GM19240 (cell line): Measurements from ENCODE around the gene PCDH9.

ENCODE experiments used
- DNase-seq: peaks from one replicate; pipeline ENCODE4 v3.0.0; 2011; ENCODE audit warnings: low spot score; ENCODE audit not compliant: insufficient read length

PCDH9 gene

GRCh38 chr13:66974174-66974573 is 256.0 kb downstream of the PCDH9 start:
- DNase-seq: no peak

GRCh38 chr13:66972659-66973058 is 257.5 kb downstream of the PCDH9 start:
- no peak for DNase-seq

GRCh38 chr13:66971004-66971403 is 259.1 kb downstream of the PCDH9 start:
- no peak for DNase-seq

GRCh38 chr13:66969291-66969690 is 260.8 kb downstream of the PCDH9 start:
- no peak for DNase-seq

- no peak for DNase-seq
Observed at GRCh38 chr13:66967811-66968597, 262.1 kb downstream of the PCDH9 start.

GRCh38 chr13:66965181-66965580 is 265.0 kb downstream of the PCDH9 start:
- no peak for DNase-seq

GRCh38 chr13:66962953-66963352 is 267.2 kb downstream of the PCDH9 start:
- DNase-seq: no peak

- no peak for DNase-seq
Observed at GRCh38 chr13:66958611-66959010, 271.5 kb downstream of the PCDH9 start.

- DNase-seq: no peak
Observed at GRCh38 chr13:66952507-66952906, 277.6 kb downstream of the PCDH9 start.

- no peak for DNase-seq
Observed at GRCh38 chr13:66951426-66951825, 278.7 kb downstream of the PCDH9 start.

- no peak for DNase-seq
Observed at GRCh38 chr13:66950666-66951065, 279.5 kb downstream of the PCDH9 start.

GRCh38 chr13:66948910-66949309 is 281.2 kb downstream of the PCDH9 start:
- DNase-seq: no peak

- no peak for DNase-seq
Observed at GRCh38 chr13:66943530-66943929, 286.6 kb downstream of the PCDH9 start.

GRCh38 chr13:66940113-66940512 is 290.0 kb downstream of the PCDH9 start:
- DNase-seq: no peak

GRCh38 chr13:66937423-66937822 is 292.7 kb downstream of the PCDH9 start:
- DNase-seq: no peak

GRCh38 chr13:66933994-66934393 is 296.1 kb downstream of the PCDH9 start:
- DNase-seq: no peak

GRCh38 chr13:66933527-66933926 is 296.6 kb downstream of the PCDH9 start:
- DNase-seq: no peak

- DNase-seq: no peak
Observed at GRCh38 chr13:66927562-66927961, 302.6 kb downstream of the PCDH9 start.

GRCh38 chr13:66926851-66927524 is 303.1 kb downstream of the PCDH9 start:
- DNase-seq: no peak

GRCh38 chr13:66926200-66926850 is 303.8 kb downstream of the PCDH9 start:
- no peak for DNase-seq

- no peak for DNase-seq
Observed at GRCh38 chr13:66922444-66922843, 307.7 kb downstream of the PCDH9 start.

- no peak for DNase-seq
Observed at GRCh38 chr13:66921437-66921836, 308.7 kb downstream of the PCDH9 start.
